Right ventricle myocardium inferior (tissue), 1 donor: ENCODE measurements around the gene PAN3. TPM values are rescaled to one million over a fixed set of nuclear protein-coding genes. Genes with fewer than 3 reads are reported as not detected.

Experiments used
- ATAC-seq: fragments of 200-7000 bp; cut with Tn5 transposase; one replicate; pipeline ENCODE4 v1.9.1; 2020; ENCODE audit warnings: mild to moderate bottlenecking, moderate library complexity
- DNase-seq: peaks from one replicate; pipeline ENCODE4 v3.0.0; 2021; ENCODE audit errors: missing footprints
- intact Hi-C: fragments of 100-400 bp; cut with DNase I; formaldehyde crosslinking; loops from one replicate; pipeline ENCODE4 v1.11.0; 2022
- total RNA-seq: library from RNA; stranded (reverse); fragmentation: NEBNext Ultra II Directional; extraction: Animal tissue kit (Norgen Biotek cat#: 25700); gene quantifications from one replicate; pipeline ENCODE4 v1.2.1, GENCODE V29; 2021
- donor health status: DM: no; HTN: yes; CAD: no; lungs with severe emphysema.

The PAN3 gene
- total RNA-seq, 1 donor from 2014 or later = 8.7 TPM

GRCh38 chr13:28324181-28324789, 185.9 kb downstream of the PAN3 start:
- DNase-seq (no peak), ATAC-seq (peak; percentile 74)
- intact Hi-C loops = loop anchor here (1.0 to 5.0 kb wide), 3 partner anchors 208 to 333 kb away; partner anchors contain the start of gene POMP

- intact Hi-C loops = no loop called here
- ATAC-seq = no peak
These were observed 186.7 kb downstream of the PAN3 start for GRCh38 chr13:28325022-28325421.

GRCh38 chr13:28326056-28326455, 187.7 kb downstream of the PAN3 start:
- intact Hi-C loops = no loop called here
- ATAC-seq (no peak), DNase-seq (no peak)

More at GRCh38 chr13:28325022-28325421, 186.7 kb downstream of the PAN3 start:
- no peak for DNase-seq

- ATAC-seq (no peak), DNase-seq (no peak)
- intact Hi-C loops = no loop called here
These were observed 189.3 kb downstream of the PAN3 start for GRCh38 chr13:28327373-28328270.

- ATAC-seq (no peak), DNase-seq (no peak)
- intact Hi-C loops = no loop called here
These were observed 189.9 kb downstream of the PAN3 start for GRCh38 chr13:28328271-28328607.

- DNase-seq (no peak), ATAC-seq (peak; percentile 28)
- intact Hi-C loops = no loop called here
These were observed 191.2 kb downstream of the PAN3 start for GRCh38 chr13:28329395-28330158.

- intact Hi-C loops = no loop called here
- ATAC-seq (no peak), DNase-seq (no peak)
These were observed 195.0 kb downstream of the PAN3 start for GRCh38 chr13:28333204-28333881.

- DNase-seq (no peak), ATAC-seq (peak; percentile 30)
- intact Hi-C loops = no loop called here
These were observed 197.9 kb downstream of the PAN3 start for GRCh38 chr13:28336193-28336657.

- DNase-seq = no peak
- ATAC-seq = peak; percentile 30
- intact Hi-C loops = no loop called here
These were observed 199.0 kb downstream of the PAN3 start for GRCh38 chr13:28337166-28338005.

GRCh38 chr13:28338006-28338574, 199.7 kb downstream of the PAN3 start:
- intact Hi-C loops = no loop called here
- DNase-seq = no peak
- ATAC-seq = peak; percentile 42

- no peak for ATAC-seq
- intact Hi-C loops = no loop called here
- no peak for DNase-seq
These were observed 200.4 kb downstream of the PAN3 start for GRCh38 chr13:28338742-28339141.

- intact Hi-C loops = no loop called here
- no peak for ATAC-seq
These were observed 201.1 kb downstream of the PAN3 start for GRCh38 chr13:28339419-28339818.

GRCh38 chr13:28340272-28340793, 202.0 kb downstream of the PAN3 start:
- intact Hi-C loops = no loop called here
- no peak for DNase-seq
- no peak for ATAC-seq

More at GRCh38 chr13:28339419-28339818, 201.1 kb downstream of the PAN3 start:
- DNase-seq = no peak

- intact Hi-C loops = no loop called here
- ATAC-seq (no peak), DNase-seq (no peak)
These were observed 203.9 kb downstream of the PAN3 start for GRCh38 chr13:28342251-28342650.

- no peak for ATAC-seq
- DNase-seq = no peak
- intact Hi-C loops = no loop called here
These were observed 205.8 kb downstream of the PAN3 start for GRCh38 chr13:28344163-28344562.
